ENCODE measurements around the gene TMEM143. TPM values are rescaled to one million over a fixed set of nuclear protein-coding genes. Genes with fewer than 3 reads are reported as not detected.
"Not testable (repeated sequence)": the region's sequence is repeated elsewhere in the genome, so short reads cannot be mapped to it uniquely, and the experiment has no call there.

Gene TMEM143
- total RNA-seq, 1 experiment from 2014 or later, result 6.6 TPM

DNA sequence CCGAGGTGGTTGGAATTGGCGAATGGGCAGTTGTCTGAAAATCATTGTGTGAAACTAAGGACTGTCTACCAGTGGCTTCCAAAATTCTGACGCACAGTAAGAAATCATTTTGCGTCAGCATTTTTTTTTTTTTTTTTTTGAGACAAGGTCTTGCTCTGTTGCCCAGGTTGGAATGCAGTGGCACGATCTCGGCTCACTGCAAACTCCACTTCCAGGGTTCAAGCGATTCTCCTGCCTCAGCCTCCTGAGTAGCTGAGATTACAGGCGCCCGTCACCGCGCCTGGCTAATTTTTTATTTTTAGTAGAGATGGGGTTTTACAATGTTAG lies 72.3 kb downstream of the TMEM143 start:
- H3K4me1 ChIP-seq (ENCODE audit: control insufficient read depth, insufficient read depth, low read length); H3K9me3 ChIP-seq (ENCODE audit: control insufficient read depth, insufficient read depth, low read depth, low read length); intact Hi-C loops (cut with micrococcal nuclease; ENCODE audit: unreplicated experiment); ATAC-seq; H3K27ac ChIP-seq (ENCODE audit: low read length); in situ Hi-C loops (cut with HindIII; ENCODE audit: low pct_unique_long_range_greater_than_20kb, low sequenced_read_pairs); H3K27me3 ChIP-seq (ENCODE audit: control insufficient read depth, insufficient read depth, low read length); BruUV-seq (replicated peaks); H3K36me3 ChIP-seq (ENCODE audit: control insufficient read depth, insufficient read depth, low read length); DNase-seq (ENCODE audit: low read depth, low spot score); POLR2A ChIA-PET: not testable (repeated sequence)
- H3K4me3 ChIP-seq (ENCODE audit: low read depth in 2 of 2, low read length in 2 of 2), result peak overlapping the region in 1 of 2 experiments; percentile 49; a peak in 1 of 4 replicates
- CTCF ChIA-PET, result interaction anchor here (0.6 to 0.7 kb wide), 2 partner anchors 18 to 43 kb away, joined by 3 to 6 read pairs; no protein-coding TSS in a partner anchor

DNA sequence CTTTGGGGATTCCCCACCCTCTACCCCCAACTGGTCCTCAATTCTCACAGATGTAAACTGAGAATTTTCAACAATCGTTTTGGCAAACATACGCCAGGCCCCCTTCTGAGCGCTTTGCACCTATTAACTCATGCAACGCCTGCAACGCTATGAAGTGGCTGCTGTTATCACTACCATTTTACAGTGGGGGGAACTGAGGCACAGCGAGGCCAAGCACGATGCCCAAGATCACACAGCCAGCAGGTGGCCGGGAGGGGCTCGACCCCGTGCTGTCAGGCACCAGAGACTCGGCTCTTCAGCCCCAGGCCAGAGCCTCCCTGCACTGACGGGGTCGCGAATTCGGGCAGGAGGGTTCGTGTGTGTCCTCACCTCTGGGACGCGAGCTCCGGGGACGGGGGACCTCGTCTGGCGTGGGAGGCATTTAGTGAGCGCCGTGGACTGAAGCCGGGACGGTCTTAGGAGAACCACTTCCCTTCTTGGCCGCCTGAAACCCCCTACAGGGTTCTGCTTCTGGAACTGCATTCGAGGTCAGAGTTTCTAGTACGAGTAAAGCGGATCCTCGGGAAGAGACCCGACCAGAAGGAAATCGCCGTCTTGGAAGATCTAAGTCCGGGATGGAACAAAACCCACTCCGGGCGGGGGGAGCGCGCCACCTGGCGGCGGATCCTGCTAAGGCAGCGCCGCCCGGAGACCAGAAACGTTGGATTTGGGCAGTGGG lies 72.8 kb downstream of the TMEM143 start:
- Histone ChIP-seq H3K4me3 (ENCODE audit: low read depth in 2 of 2, low read length in 2 of 2) (peak overlapping the region; percentile 49 to 62), H3K27me3 (ENCODE audit: control insufficient read depth, insufficient read depth, low read length) (no peaks in the 10 kb centered on the region), H3K9me3 (ENCODE audit: control insufficient read depth, insufficient read depth, low read depth, low read length) (0 out of 2 replicates have a peak, but pooled peaks cover 5% of the 10 kb centered on the region), H3K27ac (ENCODE audit: low read length) (peak overlapping the region; percentile 39; the same call in 1 of the 2 replicates), H3K36me3 (ENCODE audit: control insufficient read depth, insufficient read depth, low read length) (no peaks in the 10 kb centered on the region), H3K4me1 (ENCODE audit: control insufficient read depth, insufficient read depth, low read length) (peaks cover 3% of the 10 kb centered on the region; the same call in 1 of the 2 replicates)
- no TSS peak for BruUV-seq (replicated peaks)
- in situ Hi-C loops (cut with HindIII; ENCODE audit: low pct_unique_long_range_greater_than_20kb, low sequenced_read_pairs) (no loop called here), intact Hi-C loops (cut with micrococcal nuclease; ENCODE audit: unreplicated experiment) (no loop called here)
- ChIA-PET CTCF (interaction anchor here (0.6 to 0.7 kb wide), 3 partner anchors 13 to 43 kb away, joined by 3 to 6 read pairs (median 5); no protein-coding TSS in a partner anchor), POLR2A (no interaction called here)
- no peak for TF ChIP-seq TCF7L2 (IDR thresholded peaks at IDR 0.05; ENCODE audit: low read depth, low read length)
- TF ChIP-seq, protein P1, sequence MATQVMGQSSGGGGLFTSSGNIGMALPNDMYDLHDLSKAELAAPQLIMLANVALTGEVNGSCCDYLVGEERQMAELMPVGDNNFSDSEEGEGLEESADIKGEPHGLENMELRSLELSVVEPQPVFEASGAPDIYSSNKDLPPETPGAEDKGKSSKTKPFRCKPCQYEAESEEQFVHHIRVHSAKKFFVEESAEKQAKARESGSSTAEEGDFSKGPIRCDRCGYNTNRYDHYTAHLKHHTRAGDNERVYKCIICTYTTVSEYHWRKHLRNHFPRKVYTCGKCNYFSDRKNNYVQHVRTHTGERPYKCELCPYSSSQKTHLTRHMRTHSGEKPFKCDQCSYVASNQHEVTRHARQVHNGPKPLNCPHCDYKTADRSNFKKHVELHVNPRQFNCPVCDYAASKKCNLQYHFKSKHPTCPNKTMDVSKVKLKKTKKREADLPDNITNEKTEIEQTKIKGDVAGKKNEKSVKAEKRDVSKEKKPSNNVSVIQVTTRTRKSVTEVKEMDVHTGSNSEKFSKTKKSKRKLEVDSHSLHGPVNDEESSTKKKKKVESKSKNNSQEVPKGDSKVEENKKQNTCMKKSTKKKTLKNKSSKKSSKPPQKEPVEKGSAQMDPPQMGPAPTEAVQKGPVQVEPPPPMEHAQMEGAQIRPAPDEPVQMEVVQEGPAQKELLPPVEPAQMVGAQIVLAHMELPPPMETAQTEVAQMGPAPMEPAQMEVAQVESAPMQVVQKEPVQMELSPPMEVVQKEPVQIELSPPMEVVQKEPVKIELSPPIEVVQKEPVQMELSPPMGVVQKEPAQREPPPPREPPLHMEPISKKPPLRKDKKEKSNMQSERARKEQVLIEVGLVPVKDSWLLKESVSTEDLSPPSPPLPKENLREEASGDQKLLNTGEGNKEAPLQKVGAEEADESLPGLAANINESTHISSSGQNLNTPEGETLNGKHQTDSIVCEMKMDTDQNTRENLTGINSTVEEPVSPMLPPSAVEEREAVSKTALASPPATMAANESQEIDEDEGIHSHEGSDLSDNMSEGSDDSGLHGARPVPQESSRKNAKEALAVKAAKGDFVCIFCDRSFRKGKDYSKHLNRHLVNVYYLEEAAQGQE (IDR thresholded peaks at IDR 0.05; ENCODE audit: insufficient read depth in 1 of 2, low read depth in 2 of 2, low read length in 1 of 2), result no peak
- TF ChIP-seq, protein P2, sequence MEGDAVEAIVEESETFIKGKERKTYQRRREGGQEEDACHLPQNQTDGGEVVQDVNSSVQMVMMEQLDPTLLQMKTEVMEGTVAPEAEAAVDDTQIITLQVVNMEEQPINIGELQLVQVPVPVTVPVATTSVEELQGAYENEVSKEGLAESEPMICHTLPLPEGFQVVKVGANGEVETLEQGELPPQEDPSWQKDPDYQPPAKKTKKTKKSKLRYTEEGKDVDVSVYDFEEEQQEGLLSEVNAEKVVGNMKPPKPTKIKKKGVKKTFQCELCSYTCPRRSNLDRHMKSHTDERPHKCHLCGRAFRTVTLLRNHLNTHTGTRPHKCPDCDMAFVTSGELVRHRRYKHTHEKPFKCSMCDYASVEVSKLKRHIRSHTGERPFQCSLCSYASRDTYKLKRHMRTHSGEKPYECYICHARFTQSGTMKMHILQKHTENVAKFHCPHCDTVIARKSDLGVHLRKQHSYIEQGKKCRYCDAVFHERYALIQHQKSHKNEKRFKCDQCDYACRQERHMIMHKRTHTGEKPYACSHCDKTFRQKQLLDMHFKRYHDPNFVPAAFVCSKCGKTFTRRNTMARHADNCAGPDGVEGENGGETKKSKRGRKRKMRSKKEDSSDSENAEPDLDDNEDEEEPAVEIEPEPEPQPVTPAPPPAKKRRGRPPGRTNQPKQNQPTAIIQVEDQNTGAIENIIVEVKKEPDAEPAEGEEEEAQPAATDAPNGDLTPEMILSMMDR (IDR thresholded peaks at IDR 0.05), result peak; percentile 94
- DNase-seq (ENCODE audit: low read depth, low spot score) (peak; percentile 36), ATAC-seq (peak; percentile 90)

DNA sequence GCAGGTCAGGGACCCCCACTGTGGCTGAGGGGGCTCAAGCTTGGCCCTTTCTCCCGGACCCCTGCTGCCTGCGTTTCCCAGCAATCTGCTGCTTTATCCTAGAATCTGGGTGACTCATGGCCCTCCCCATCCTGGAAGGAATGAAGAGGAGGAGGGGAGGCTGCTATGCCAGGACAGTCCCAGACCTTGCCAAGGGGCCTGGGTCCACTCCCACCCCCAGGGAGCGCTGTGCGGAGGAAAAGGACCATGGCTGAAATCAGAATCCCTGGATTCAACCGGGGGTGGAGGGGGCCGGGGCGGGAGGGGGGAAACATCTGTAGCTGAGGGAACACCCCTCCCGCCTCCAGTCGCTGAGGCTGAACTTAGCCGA lies 73.4 kb downstream of the TMEM143 start:
- no peak for TF ChIP-seq POLR2AphosphoS5 (IDR thresholded peaks at IDR 0.05; ENCODE audit: low read depth, low read length)
- TF ChIP-seq SIN3A (IDR thresholded peaks at IDR 0.05; ENCODE audit: borderline replicate concordance, insufficient read depth, low read depth, low read length), result no peak
- TF ChIP-seq, protein P2 (IDR thresholded peaks at IDR 0.05), result no peak
- TF ChIP-seq, protein P1 (IDR thresholded peaks at IDR 0.05; ENCODE audit: insufficient read depth in 1 of 2, low read depth in 2 of 2, low read length in 1 of 2), result no peak
- TF ChIP-seq TCF7L2 (IDR thresholded peaks at IDR 0.05; ENCODE audit: low read depth, low read length), result no peak
- H3K4me3 ChIP-seq (ENCODE audit: low read depth in 2 of 2, low read length in 2 of 2), result no peak overlapping the region; a peak in 2 of 4 replicates
- peaks cover 3% of the 10 kb centered on the region; the same call in 1 of the 2 replicates for H3K4me1 ChIP-seq (ENCODE audit: control insufficient read depth, insufficient read depth, low read length)
- 0 out of 2 replicates have a peak, but pooled peaks cover 5% of the 10 kb centered on the region for H3K9me3 ChIP-seq (ENCODE audit: control insufficient read depth, insufficient read depth, low read depth, low read length)
- in situ Hi-C loops (cut with HindIII; ENCODE audit: low pct_unique_long_range_greater_than_20kb, low sequenced_read_pairs) (no loop called here), intact Hi-C loops (cut with micrococcal nuclease; ENCODE audit: unreplicated experiment) (no loop called here)
- H3K27me3 ChIP-seq (ENCODE audit: control insufficient read depth, insufficient read depth, low read length), result no peaks in the 10 kb centered on the region
- BruUV-seq (replicated peaks), result no TSS peak
- ChIA-PET CTCF (interaction anchor here (0.7 kb wide), 1 partner anchor 12 kb away, joined by 5 read pairs; no protein-coding TSS in a partner anchor), POLR2A (no interaction called here)
- no peak overlapping the region for H3K27ac ChIP-seq (ENCODE audit: low read length)
- DNase-seq (ENCODE audit: low read depth, low spot score) (no peak), ATAC-seq (peak; percentile 80)
- no peaks in the 10 kb centered on the region for H3K36me3 ChIP-seq (ENCODE audit: control insufficient read depth, insufficient read depth, low read length)
